D721Med (cell line): Measurements from ENCODE around the gene FIGNL2.

Experiments used
- DNase-seq: peaks from one replicate; pipeline ENCODE4 v3.0.0; 2011; ENCODE audit warnings: low spot score; ENCODE audit not compliant: insufficient read length
- FAIRE-seq: peaks from 2 replicates; lab custom pipeline; 2011; peaks lifted over from hg19 to GRCh38; lab: Jason Lieb, UNC
- TF ChIP-seq, protein P1 (sequence below): IDR thresholded peaks from 2 replicates; pipeline ENCODE4 v1.5.1; 2012; ENCODE audit warnings: mild to moderate bottlenecking, control low read depth; ENCODE audit not compliant: insufficient read depth; ENCODE audit errors: missing control alignments

Gene FIGNL2

DNA sequence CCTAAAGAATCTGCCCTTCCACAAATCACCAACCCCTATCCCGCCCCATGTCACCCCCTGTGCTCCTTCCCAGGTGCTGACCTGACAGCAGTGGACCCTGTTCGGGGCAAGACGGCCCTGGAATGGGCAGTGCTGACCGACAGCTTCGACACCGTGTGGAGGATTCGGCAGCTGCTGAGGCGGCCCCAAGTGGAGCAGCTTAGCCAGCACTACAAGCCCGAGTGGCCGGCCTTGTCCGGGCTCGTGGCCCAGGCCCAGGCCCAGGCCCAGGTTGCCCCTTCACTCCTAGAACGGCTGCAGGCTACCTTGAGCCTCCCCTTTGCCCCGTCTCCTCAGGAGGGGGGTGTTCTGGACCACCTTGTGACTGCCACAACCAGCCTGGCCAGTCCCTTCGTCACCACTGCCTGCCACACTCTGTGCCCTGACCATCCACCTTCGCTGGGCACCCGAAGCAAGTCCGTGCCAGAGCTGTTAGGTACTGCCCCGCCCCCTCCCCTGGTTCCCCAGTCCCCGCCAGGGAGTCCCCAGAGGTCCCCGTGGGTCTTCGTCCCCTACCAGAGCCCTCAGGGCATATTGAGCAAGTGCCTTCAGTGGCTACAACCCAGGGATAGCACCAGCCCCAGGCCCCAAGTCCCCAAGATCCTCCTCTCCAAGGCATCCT, 42.1 kb upstream of the FIGNL2 start:
- FAIRE-seq = no peak
- no peak for DNase-seq
- TF ChIP-seq, protein P1, sequence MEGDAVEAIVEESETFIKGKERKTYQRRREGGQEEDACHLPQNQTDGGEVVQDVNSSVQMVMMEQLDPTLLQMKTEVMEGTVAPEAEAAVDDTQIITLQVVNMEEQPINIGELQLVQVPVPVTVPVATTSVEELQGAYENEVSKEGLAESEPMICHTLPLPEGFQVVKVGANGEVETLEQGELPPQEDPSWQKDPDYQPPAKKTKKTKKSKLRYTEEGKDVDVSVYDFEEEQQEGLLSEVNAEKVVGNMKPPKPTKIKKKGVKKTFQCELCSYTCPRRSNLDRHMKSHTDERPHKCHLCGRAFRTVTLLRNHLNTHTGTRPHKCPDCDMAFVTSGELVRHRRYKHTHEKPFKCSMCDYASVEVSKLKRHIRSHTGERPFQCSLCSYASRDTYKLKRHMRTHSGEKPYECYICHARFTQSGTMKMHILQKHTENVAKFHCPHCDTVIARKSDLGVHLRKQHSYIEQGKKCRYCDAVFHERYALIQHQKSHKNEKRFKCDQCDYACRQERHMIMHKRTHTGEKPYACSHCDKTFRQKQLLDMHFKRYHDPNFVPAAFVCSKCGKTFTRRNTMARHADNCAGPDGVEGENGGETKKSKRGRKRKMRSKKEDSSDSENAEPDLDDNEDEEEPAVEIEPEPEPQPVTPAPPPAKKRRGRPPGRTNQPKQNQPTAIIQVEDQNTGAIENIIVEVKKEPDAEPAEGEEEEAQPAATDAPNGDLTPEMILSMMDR = no peak

DNA sequence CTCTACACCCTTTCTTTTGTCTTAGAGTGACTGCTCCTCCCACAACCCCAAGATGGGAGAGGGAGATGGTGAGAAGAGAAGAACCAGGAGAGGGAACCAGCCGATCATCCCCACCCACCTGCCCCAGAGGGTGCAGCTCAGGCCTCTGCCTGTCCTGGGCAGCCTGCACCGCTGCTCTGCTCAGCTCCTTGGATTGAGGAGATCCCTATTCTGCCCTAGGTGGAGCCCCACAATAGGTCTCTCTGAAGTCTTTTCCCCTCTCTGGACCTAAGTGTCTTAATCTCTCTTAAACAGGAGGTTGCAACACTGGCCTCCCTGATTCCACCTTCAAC, 41.6 kb upstream of the FIGNL2 start:
- TF ChIP-seq, protein P1 = no peak
- no peak for DNase-seq
- FAIRE-seq = no peak

DNA sequence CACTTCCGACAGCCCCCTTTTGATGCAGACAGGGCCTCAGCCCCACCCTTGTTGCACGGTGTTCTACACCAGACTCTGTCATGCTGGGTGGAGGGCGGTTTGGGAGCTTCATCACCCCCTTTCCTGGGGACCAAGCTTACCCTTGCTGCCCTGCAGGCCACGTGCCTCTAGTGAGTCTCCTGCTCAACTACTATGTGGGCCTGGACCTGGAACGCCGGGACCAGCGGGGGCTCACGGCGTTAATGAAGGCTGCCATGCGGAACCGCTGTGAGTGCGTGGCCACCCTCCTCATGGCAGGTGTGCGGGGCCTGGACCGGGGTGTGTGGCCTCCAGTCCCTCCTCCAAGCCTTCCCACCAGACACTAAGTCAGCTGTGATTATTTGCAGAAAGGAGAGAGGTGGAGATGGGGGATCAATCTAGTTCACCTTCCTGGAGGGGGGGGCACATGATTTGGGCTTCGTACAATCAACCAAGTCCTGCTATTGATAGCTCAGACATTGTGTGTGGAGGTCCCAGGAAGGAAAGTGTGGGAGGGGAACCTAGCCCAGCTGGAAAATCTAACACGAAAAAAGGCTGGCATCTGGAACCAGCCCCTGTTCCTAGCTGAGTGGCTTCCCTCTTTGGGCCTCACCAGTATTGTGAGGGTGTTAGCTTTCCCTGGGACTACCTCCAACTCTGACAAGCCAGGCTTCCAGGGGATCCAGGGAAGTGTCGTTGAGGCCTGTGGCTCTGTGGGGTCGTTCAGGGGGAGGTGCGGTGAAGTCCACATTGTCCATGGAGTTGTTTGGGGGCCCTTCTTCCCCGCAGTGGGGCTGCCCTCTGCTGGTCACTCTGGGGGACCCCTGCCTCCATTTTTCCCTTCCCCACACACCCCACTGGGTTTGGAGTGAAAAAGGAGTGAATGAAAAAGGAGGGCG, 41.0 kb upstream of the FIGNL2 start:
- FAIRE-seq = no peak
- TF ChIP-seq, protein P1 = peak; percentile 12
- no peak for DNase-seq

DNA sequence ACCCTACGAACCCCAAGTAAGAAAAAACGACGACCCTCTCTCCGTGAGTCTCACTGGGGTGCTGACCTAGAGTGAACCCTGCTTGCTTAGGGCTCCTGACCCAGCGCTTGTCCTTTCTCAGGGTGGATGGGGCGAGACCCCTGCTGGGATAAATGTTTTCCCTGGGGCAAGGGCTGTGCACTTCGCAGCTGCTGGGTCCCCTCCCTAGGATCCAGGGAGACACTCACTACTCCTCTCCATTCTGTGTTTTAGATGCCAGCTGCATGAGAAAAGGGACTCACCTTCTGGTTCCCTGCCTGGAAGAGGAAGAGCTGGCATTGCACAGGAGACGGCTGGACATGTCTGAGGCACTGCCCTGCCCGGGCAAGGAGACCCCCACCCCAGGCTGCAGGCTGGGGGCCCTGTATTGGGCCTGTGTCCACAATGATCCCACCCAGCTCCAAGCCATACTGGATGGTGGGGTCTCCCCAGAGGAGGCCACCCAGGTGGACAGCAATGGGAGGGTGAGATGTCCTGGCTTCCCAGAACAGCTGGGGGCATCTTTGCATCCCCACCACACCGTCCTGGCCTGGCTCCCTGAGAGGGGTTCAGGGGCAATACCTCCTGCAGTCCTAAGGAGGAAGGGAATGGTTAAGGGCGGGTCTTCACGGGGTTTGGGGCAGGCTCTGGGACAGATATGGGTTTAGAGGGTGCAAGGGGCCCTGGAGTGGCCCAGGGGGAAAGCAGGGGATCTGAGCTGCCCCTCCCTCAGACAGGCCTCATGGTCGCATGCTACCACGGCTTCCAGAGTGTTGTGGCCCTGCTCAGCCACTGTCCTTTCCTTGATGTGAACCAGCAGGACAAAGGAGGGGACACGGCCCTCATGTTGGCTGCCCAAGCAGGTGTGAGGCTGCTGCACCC, 40.0 kb upstream of the FIGNL2 start:
- FAIRE-seq (no peak), DNase-seq (no peak)
- TF ChIP-seq, protein P1 = no peak

DNA sequence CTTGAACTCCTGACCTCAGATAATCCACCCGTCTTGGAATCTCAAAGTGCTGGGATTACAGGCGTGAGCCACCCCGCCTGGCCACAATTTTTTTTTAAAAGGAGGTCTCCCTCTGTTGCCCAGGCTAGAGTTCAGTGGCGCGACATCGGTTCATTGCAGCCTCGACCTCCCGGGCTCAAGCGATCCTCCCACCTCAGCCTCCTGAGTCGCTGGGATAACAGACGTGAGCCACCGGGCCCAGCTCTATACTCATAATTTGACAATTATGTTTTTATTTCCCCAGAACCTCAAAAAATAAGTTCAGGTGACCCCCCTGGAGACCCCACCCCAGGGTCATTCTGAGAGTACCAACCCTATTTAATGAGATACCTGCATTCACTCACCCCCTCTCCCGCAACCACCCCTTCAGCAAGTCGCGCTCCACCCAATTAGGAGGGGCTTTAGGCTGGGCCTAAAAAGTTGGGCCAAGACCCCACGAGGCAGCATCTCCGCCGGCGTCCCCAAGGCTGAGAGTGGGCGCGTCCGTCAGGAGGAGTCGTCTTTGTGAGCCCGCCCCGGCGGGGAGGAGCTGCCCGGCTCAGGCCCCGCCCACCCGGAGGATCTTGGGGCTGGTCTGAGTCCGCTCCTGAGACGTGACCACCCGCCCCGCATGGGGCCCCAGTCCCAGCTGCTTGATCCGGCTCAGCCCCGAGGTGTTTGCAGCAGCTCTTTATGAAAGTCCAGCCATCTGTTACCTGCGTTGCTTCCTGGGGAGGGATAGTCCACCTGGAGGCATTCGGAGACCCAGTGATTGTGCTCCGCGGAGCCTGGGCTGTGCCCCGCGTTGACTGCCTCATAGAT, 39.2 kb upstream of the FIGNL2 start, which contains the start of gene ANKRD33:
ANKRD33 (plus strand) TSS at position 628 of the 840 bp plus-strand sequence; CDS start at position 712, 84 bp downstream.
- DNase-seq = peak; percentile 98
- no peak for FAIRE-seq
- TF ChIP-seq, protein P1 = no peak
